Activated naive CD4-positive, alpha-beta T cell treated with anti-CD3 and anti-CD28 coated beads, Interleukin-2, amount 10 ng/mL, durations not matched to agents 7 days and 5 days (primary cell): ENCODE data around the gene USP12.
A peak's percentile ranks its signal among the peaks of the same experiment; 100 is the strongest.
"Not testable (repeated sequence)": the region's sequence is repeated elsewhere in the genome, so short reads cannot be mapped to it uniquely, and the experiment has no call there.

Experiments
- CTCF ChIA-PET: fragments of 350-600 bp; sonication (Branson Sonifier 250); formaldehyde crosslinking; loops from one replicate; lab custom pipeline; 2021; ENCODE audit warnings: antibody characterized with exemption; lab: Charles Lee
- DNase-seq: peaks from one replicate; pipeline ENCODE4 v3.0.0-alpha.2; 2020
- H3K27ac Mint-ChIP-seq: one replicate; pipeline ENCODE4 v1.8.0; 2021; ENCODE audit warnings: mild to moderate bottlenecking, moderate library complexity, mixed read lengths
- H3K27me3 Mint-ChIP-seq: one replicate; pipeline ENCODE4 v1.8.0; 2021; ENCODE audit warnings: mild to moderate bottlenecking, mixed read lengths
- H3K36me3 Mint-ChIP-seq: one replicate; pipeline ENCODE4 v1.8.0; 2021; ENCODE audit warnings: mixed read lengths
- H3K4me1 Mint-ChIP-seq: one replicate; pipeline ENCODE4 v1.8.0; 2021; ENCODE audit warnings: mixed read lengths
- H3K4me3 Mint-ChIP-seq: one replicate; pipeline ENCODE4 v1.8.0; 2021; ENCODE audit warnings: mild to moderate bottlenecking, moderate library complexity, mixed read lengths
- H3K9me3 Mint-ChIP-seq: one replicate; pipeline ENCODE4 v1.8.0; 2021; ENCODE audit warnings: mixed read lengths

USP12 gene, protein sequence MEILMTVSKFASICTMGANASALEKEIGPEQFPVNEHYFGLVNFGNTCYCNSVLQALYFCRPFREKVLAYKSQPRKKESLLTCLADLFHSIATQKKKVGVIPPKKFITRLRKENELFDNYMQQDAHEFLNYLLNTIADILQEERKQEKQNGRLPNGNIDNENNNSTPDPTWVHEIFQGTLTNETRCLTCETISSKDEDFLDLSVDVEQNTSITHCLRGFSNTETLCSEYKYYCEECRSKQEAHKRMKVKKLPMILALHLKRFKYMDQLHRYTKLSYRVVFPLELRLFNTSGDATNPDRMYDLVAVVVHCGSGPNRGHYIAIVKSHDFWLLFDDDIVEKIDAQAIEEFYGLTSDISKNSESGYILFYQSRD

GRCh38 chr13:27171244-27171826 lies at the start of gene USP12:
TSS of gene USP12 (minus strand) at chr13:27171811. CDS start at chr13:27171639, 172 bp downstream.
- Mint-ChIP-seq H3K4me3 (peak within 1 kb of the TSS; percentile 94), H3K27ac (peak within 1 kb of the TSS; percentile 94), H3K27me3 (no peaks in the 10 kb centered on the region), H3K9me3 (no peaks in the 10 kb centered on the region), H3K36me3 (peaks cover 2% of the 10 kb centered on the region), H3K4me1 (peaks cover 47% of the 10 kb centered on the region)
- CTCF ChIA-PET = interaction anchor here (0.6 to 1.2 kb wide), 3 partner anchors 9 to 708 kb away, joined by 3 to 5 read pairs (median 3); no protein-coding TSS in a partner anchor
- no peak for DNase-seq

- H3K27ac Mint-ChIP-seq = no peak overlapping the region
- peaks cover 8% of the 10 kb centered on the region for H3K27me3 Mint-ChIP-seq
- no peaks in the 10 kb centered on the region for H3K36me3 Mint-ChIP-seq
- CTCF ChIA-PET = no interaction called here
- no peak for DNase-seq
- H3K4me1 Mint-ChIP-seq = no peaks in the 10 kb centered on the region
- no peak overlapping the region for H3K4me3 Mint-ChIP-seq
- H3K9me3 Mint-ChIP-seq = peaks cover 5% of the 10 kb centered on the region
Measured at GRCh38 chr13:27219611-27220010, 48.0 kb upstream of the USP12 start.

DNA sequence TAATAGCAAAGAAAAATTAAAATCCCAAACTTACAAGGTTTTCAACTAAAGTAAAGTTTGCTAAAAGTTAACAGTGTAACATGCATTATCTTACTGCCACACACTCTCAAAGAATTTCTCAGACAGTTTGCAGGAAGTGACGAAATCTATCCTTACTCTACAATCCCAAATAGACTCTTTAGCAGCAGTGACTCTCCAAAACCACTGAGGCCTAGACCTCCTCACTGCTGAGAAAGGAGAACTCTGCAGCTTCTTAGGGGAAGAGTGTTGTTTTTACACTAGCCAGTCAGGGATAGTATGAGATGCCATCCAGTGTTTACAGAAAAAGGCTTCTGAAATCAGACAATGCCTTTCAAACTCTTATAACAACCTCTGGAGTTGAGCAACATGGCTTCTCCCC lies 47.2 kb upstream of the USP12 start:
- H3K4me3 Mint-ChIP-seq, H3K27me3 Mint-ChIP-seq, H3K27ac Mint-ChIP-seq, H3K4me1 Mint-ChIP-seq, CTCF ChIA-PET, H3K9me3 Mint-ChIP-seq, DNase-seq, H3K36me3 Mint-ChIP-seq: not testable (repeated sequence)

- H3K4me3 Mint-ChIP-seq, CTCF ChIA-PET, H3K27ac Mint-ChIP-seq, H3K4me1 Mint-ChIP-seq, H3K36me3 Mint-ChIP-seq, H3K9me3 Mint-ChIP-seq, H3K27me3 Mint-ChIP-seq, DNase-seq: not testable (repeated sequence)
Measured at GRCh38 chr13:27217791-27218190, 46.2 kb upstream of the USP12 start.

- DNase-seq, H3K4me1 Mint-ChIP-seq, H3K27me3 Mint-ChIP-seq, CTCF ChIA-PET, H3K36me3 Mint-ChIP-seq, H3K9me3 Mint-ChIP-seq, H3K27ac Mint-ChIP-seq, H3K4me3 Mint-ChIP-seq: not testable (repeated sequence)
Measured at GRCh38 chr13:27213386-27213785, 41.8 kb upstream of the USP12 start.

DNA sequence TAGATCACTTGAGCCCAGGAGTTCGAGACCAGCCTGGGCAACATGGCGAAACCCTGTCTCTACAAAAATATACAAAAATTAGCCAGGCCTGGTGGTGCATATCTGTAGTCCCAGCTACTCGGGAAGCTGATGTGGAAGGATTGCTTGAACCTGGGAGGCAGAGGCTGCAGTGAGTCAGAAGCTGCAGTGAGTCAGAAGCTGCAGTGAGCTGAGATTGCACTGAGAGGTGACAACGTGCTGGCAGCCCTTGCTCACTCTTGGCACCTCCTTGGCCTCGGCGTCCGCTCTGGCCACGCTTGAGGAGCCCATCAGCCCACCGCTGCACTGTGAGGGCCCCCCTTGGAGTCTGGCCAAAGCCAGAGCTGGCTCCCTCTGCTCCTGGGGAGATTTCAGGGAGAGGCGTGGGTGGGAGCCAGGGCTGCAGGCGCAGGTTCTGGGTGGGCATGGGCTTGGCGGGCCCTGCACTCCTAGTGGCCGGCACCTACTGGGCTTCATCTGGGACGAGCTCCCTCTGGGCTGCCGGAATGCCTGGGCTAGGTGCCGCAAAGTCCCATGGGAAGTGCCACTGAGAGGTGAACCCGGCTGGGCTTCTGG lies 40.3 kb upstream of the USP12 start:
- H3K27me3 Mint-ChIP-seq = peaks cover 5% of the 10 kb centered on the region
- peaks cover 5% of the 10 kb centered on the region for H3K4me1 Mint-ChIP-seq
- H3K9me3 Mint-ChIP-seq = no peaks in the 10 kb centered on the region
- no peak overlapping the region for H3K4me3 Mint-ChIP-seq
- no peak overlapping the region for H3K27ac Mint-ChIP-seq
- H3K36me3 Mint-ChIP-seq = no peaks in the 10 kb centered on the region
- CTCF ChIA-PET = no interaction called here
- no peak for DNase-seq

DNA sequence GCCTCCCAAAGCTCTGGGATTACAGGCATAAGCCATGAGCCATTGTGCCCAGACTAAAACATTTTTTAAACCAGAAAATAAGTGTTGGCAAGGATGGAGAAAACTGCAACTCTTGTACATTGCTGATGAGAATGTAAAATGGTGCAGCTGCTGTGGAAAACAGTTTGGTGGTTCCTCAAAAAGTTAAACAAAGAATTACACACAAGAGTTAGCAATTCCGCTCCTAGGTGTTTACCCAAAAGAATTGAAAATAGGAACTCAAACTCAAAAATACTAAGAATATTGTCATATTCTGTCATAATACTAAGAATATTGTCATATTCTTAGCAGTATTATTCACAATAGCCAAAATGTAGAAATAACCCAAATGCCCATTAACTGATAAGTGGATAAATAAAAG lies 39.7 kb upstream of the USP12 start:
- CTCF ChIA-PET = no interaction called here
- H3K27ac Mint-ChIP-seq = no peak overlapping the region

DNA sequence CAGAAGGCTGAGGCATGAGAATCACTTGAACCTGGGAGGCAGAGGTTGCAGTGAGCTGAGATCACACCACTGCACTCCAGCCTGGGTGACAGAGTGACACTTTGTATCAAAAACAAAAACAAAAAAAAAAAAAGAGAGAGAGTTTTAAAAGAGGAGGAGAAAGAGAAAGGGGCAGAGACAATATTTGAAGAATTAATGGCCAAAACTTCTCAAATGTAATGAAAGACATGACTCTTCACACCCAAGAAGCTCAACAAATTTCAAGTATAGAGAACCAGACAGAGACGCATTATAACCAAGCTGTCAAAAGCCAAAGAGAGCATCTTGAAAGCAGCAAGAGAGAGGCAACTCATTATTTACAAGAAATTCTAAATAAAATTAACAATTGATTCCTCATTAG lies 36.9 kb upstream of the USP12 start:
- no peak overlapping the region for H3K27ac Mint-ChIP-seq
- no peak overlapping the region for H3K4me3 Mint-ChIP-seq
- no peaks in the 10 kb centered on the region for H3K9me3 Mint-ChIP-seq
- H3K4me1 Mint-ChIP-seq = peaks cover 5% of the 10 kb centered on the region
- CTCF ChIA-PET = interaction anchor here (0.6 kb wide), 1 partner anchor 467 kb away, joined by 3 read pairs; no protein-coding TSS in a partner anchor
- peaks cover 5% of the 10 kb centered on the region for H3K27me3 Mint-ChIP-seq
- H3K36me3 Mint-ChIP-seq = no peaks in the 10 kb centered on the region
- no peak for DNase-seq

More for the DNA sequence above, 39.7 kb upstream of the USP12 start:
- DNase-seq = no peak
- Mint-ChIP-seq H3K27me3 (peaks cover 5% of the 10 kb centered on the region), H3K9me3 (no peaks in the 10 kb centered on the region), H3K4me3 (no peak overlapping the region), H3K4me1 (peaks cover 5% of the 10 kb centered on the region), H3K36me3 (no peaks in the 10 kb centered on the region)

GRCh38 chr13:27203854-27204253 lies 32.2 kb upstream of the USP12 start:
- Mint-ChIP-seq H3K4me3 (no peak overlapping the region), H3K36me3 (no peaks in the 10 kb centered on the region), H3K4me1 (no peaks in the 10 kb centered on the region), H3K9me3 (no peaks in the 10 kb centered on the region), H3K27ac (no peak overlapping the region), H3K27me3 (peaks cover 5% of the 10 kb centered on the region)
- CTCF ChIA-PET = interaction anchor here (1.0 kb wide), 1 partner anchor 218 kb away, joined by 3 read pairs; no protein-coding TSS in a partner anchor
- no peak for DNase-seq

- Mint-ChIP-seq H3K9me3 (no peaks in the 10 kb centered on the region), H3K36me3 (no peaks in the 10 kb centered on the region), H3K4me3 (no peak overlapping the region), H3K4me1 (no peaks in the 10 kb centered on the region), H3K27me3 (peaks cover 5% of the 10 kb centered on the region), H3K27ac (no peak overlapping the region)
- no peak for DNase-seq
- CTCF ChIA-PET = interaction anchor here (1.0 kb wide), 1 partner anchor 217 kb away, joined by 3 read pairs; no protein-coding TSS in a partner anchor
Measured at GRCh38 chr13:27203186-27203585, 31.6 kb upstream of the USP12 start.

DNA sequence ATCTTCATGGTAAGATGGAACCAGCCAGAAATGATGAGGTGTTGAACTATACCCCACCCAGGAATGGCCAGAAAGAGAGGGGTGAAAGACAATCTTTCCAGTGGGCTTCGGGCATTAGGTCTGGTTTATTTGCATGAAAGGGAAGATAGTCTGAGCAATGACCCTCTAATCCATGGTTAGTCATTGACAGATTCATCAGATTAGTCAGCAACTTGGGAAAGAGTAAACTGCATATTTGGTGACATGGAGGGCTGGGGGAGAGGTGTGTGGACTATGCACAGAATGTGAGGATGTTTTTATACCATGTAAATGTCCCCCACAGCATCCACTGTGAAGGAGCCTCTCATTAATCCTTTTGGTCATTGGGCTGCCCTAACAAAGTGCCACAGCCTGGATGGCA lies 30.1 kb upstream of the USP12 start:
- no peak for DNase-seq
- Mint-ChIP-seq H3K36me3 (no peaks in the 10 kb centered on the region), H3K27ac (no peak overlapping the region), H3K9me3 (no peaks in the 10 kb centered on the region), H3K4me1 (no peaks in the 10 kb centered on the region), H3K27me3 (peaks cover 4% of the 10 kb centered on the region), H3K4me3 (no peak overlapping the region)
- CTCF ChIA-PET = no interaction called here

- H3K4me1 Mint-ChIP-seq = no peaks in the 10 kb centered on the region
- CTCF ChIA-PET = no interaction called here
- peaks cover 4% of the 10 kb centered on the region for H3K27me3 Mint-ChIP-seq
- DNase-seq = no peak
- no peaks in the 10 kb centered on the region for H3K36me3 Mint-ChIP-seq
- no peak overlapping the region for H3K4me3 Mint-ChIP-seq
- H3K9me3 Mint-ChIP-seq = no peaks in the 10 kb centered on the region
- H3K27ac Mint-ChIP-seq = no peak overlapping the region
Measured at GRCh38 chr13:27200413-27201070, 28.9 kb upstream of the USP12 start.

- no peak overlapping the region for H3K4me3 Mint-ChIP-seq
- CTCF ChIA-PET = no interaction called here
- no peaks in the 10 kb centered on the region for H3K36me3 Mint-ChIP-seq
- no peaks in the 10 kb centered on the region for H3K9me3 Mint-ChIP-seq
- peaks cover 4% of the 10 kb centered on the region for H3K27me3 Mint-ChIP-seq
- no peak overlapping the region for H3K27ac Mint-ChIP-seq
- DNase-seq = no peak
- H3K4me1 Mint-ChIP-seq = peaks cover 4% of the 10 kb centered on the region
Measured at GRCh38 chr13:27199696-27200095, 28.1 kb upstream of the USP12 start.

DNA sequence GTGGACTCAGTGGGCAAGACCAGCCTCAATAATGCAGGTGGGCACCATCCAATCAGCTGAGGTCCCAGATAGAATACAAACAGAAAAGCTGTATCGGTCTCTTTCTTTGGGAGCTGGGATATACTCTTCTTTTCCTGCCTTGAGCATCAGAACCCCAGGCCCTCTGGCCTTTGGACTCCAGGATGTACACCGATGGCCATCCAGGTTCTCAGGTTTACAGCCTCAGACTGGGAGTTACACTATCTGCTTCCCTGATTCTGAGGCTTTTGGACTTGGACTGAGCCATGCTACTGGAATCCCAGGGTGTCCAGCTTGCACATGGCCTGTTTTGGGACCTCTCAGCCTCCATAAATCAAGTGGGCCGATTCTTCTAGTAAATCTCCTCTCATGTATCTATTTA lies 27.6 kb upstream of the USP12 start:
- no peak overlapping the region for H3K27ac Mint-ChIP-seq
- no peak overlapping the region for H3K4me3 Mint-ChIP-seq
- no peak for DNase-seq
- peaks cover 4% of the 10 kb centered on the region for H3K27me3 Mint-ChIP-seq
- CTCF ChIA-PET = no interaction called here
- H3K4me1 Mint-ChIP-seq = peaks cover 4% of the 10 kb centered on the region
- no peaks in the 10 kb centered on the region for H3K9me3 Mint-ChIP-seq
- no peaks in the 10 kb centered on the region for H3K36me3 Mint-ChIP-seq
